DND-41 (cell line): ENCODE results near the gene GTPBP4.

Experiments used
- ATAC-seq: fragments of 200-7000 bp; cut with Tn5 transposase; 3 replicates; pipeline ENCODE4 v1.9.1; 2021; ENCODE audit warnings: low read depth; ENCODE audit not compliant: insufficient read depth
- DNase-seq: peaks from one replicate; pipeline ENCODE4 v3.0.0-alpha.2; 2020
- H2AFZ ChIP-seq: 2 replicates; pipeline ENCODE4 v1.6.0; 2012; ENCODE audit warnings: low read depth, low read length
- H3K27ac ChIP-seq: 2 replicates; pipeline ENCODE4 v1.5.1; 2012; ENCODE audit warnings: low read length, inconsistent platforms
- H3K27me3 ChIP-seq: fragments of 200-600 bp; sonication (generic); 2 replicates; pipeline ENCODE4 v1.6.0; 2012; ENCODE audit warnings: low read length, mild to moderate bottlenecking, inconsistent platforms; ENCODE audit not compliant: insufficient read depth, poor library complexity
- H3K36me3 ChIP-seq: 2 replicates; pipeline ENCODE4 v1.5.1; 2012; ENCODE audit warnings: low read length, inconsistent platforms; ENCODE audit not compliant: insufficient read depth
- H3K4me1 ChIP-seq: 2 replicates; pipeline ENCODE4 v1.5.1; 2012; ENCODE audit warnings: mild to moderate bottlenecking, low read length; ENCODE audit not compliant: insufficient read depth
- H3K4me2 ChIP-seq: 2 replicates; pipeline ENCODE4 v1.6.0; 2012; ENCODE audit warnings: mild to moderate bottlenecking, moderate library complexity, low read length, inconsistent platforms; ENCODE audit not compliant: insufficient read depth
- H3K4me3 ChIP-seq, 2 experiments: fragments of 200-600 bp in 1 of 2; shearing (Covaris generic) in 1 of 2; 2 replicates each; pipeline ENCODE4 v1.5.1; 2012 to 2016; ENCODE audit warnings: inconsistent platforms in 2 of 2, low read length in 2 of 2, mild to moderate bottlenecking in 2 of 2, low read depth in 1 of 2, moderate library complexity in 1 of 2
- H3K79me2 ChIP-seq: 2 replicates; pipeline ENCODE4 v1.6.0; 2012; ENCODE audit warnings: low read length, inconsistent platforms; ENCODE audit not compliant: insufficient read depth
- H3K9ac ChIP-seq: 2 replicates; pipeline ENCODE4 v1.6.0; 2012; ENCODE audit warnings: low read depth, mild to moderate bottlenecking, inconsistent platforms, low read length, moderate library complexity
- H3K9me3 ChIP-seq: 2 replicates; pipeline ENCODE4 v1.5.1; 2012; ENCODE audit warnings: low read length, moderate library complexity, mild to moderate bottlenecking, inconsistent platforms; ENCODE audit not compliant: insufficient read depth, severe bottlenecking
- H4K20me1 ChIP-seq: 2 replicates; pipeline ENCODE4 v1.6.0; 2012; ENCODE audit warnings: low read length; ENCODE audit not compliant: insufficient read depth
- CTCF ChIP-seq: IDR thresholded peaks from 2 replicates; pipeline ENCODE4 v1.5.1; 2012; ENCODE audit warnings: borderline replicate concordance, low read length, moderate library complexity, mild to moderate bottlenecking; ENCODE audit not compliant: poor library complexity, severe bottlenecking; ENCODE audit errors: extremely low read depth
- EZH2 ChIP-seq: IDR thresholded peaks from 3 replicates; pipeline ENCODE4 v1.6.1; 2012; ENCODE audit warnings: borderline replicate concordance, low read depth, mild to moderate bottlenecking, moderate library complexity, low read length, inconsistent platforms; ENCODE audit not compliant: severe bottlenecking

The GTPBP4 gene

GRCh38 chr10:1020460-1020859, 32.2 kb downstream of the GTPBP4 start:
- Histone ChIP-seq H3K36me3 (peaks cover 41% of the 10 kb centered on the region), H3K9me3 (no peaks in the 10 kb centered on the region), H3K79me2 (no peaks in the 10 kb centered on the region), H4K20me1 (no peaks in the 10 kb centered on the region), H3K27ac (no peak overlapping the region), H3K4me2 (no peak overlapping the region), H3K27me3 (no peaks in the 10 kb centered on the region), H3K4me3 (no peak overlapping the region), H3K9ac (no peak overlapping the region), H2AFZ (no peak overlapping the region), H3K4me1 (no peaks in the 10 kb centered on the region)
- DNase-seq: no peak
- TF ChIP-seq EZH2 (no peak), CTCF (no peak)
- peak; percentile 47; the same call in 1 of the 3 replicates for ATAC-seq

- Histone ChIP-seq H4K20me1 (no peaks in the 10 kb centered on the region), H3K27ac (no peak overlapping the region), H3K9ac (no peak overlapping the region), H3K4me2 (no peak overlapping the region), H3K4me1 (no peaks in the 10 kb centered on the region), H3K36me3 (peaks cover 36% of the 10 kb centered on the region), H3K4me3 (no peak overlapping the region), H3K27me3 (no peaks in the 10 kb centered on the region), H2AFZ (no peak overlapping the region), H3K79me2 (no peaks in the 10 kb centered on the region), H3K9me3 (no peaks in the 10 kb centered on the region)
- DNase-seq (no peak), ATAC-seq (0 out of 3 replicates have a peak, but pooled peaks have one; percentile 33)
- TF ChIP-seq EZH2 (no peak), CTCF (no peak)
Measured at GRCh38 chr10:1020958-1021357, 32.7 kb downstream of the GTPBP4 start.

GRCh38 chr10:1022413-1022812, 34.2 kb downstream of the GTPBP4 start:
- H3K4me3 ChIP-seq: no peak overlapping the region
- H2AFZ ChIP-seq: no peak overlapping the region
- H3K4me2 ChIP-seq: no peak overlapping the region
- peaks cover 22% of the 10 kb centered on the region for H3K36me3 ChIP-seq
- H3K9ac ChIP-seq: no peak overlapping the region
- no peaks in the 10 kb centered on the region for H4K20me1 ChIP-seq
- no peaks in the 10 kb centered on the region for H3K27me3 ChIP-seq
- H3K4me1 ChIP-seq: no peaks in the 10 kb centered on the region
- no peak overlapping the region for H3K27ac ChIP-seq
- TF ChIP-seq EZH2: no peak
- TF ChIP-seq CTCF: no peak
- no peak for DNase-seq
- no peaks in the 10 kb centered on the region for H3K79me2 ChIP-seq
- no peaks in the 10 kb centered on the region for H3K9me3 ChIP-seq
- no peak for ATAC-seq

- no peak for ATAC-seq
Measured at GRCh38 chr10:1024103-1024502, 35.9 kb downstream of the GTPBP4 start.

More at GRCh38 chr10:1024103-1024502, 35.9 kb downstream of the GTPBP4 start:
- TF ChIP-seq EZH2 (no peak), CTCF (no peak)
- Histone ChIP-seq H4K20me1 (no peaks in the 10 kb centered on the region), H3K4me1 (no peaks in the 10 kb centered on the region), H3K4me2 (no peak overlapping the region), H3K27me3 (no peaks in the 10 kb centered on the region), H3K79me2 (no peaks in the 10 kb centered on the region), H3K36me3 (peaks cover 11% of the 10 kb centered on the region), H3K9me3 (no peaks in the 10 kb centered on the region), H3K27ac (no peak overlapping the region), H3K4me3 (no peak overlapping the region), H2AFZ (no peak overlapping the region), H3K9ac (no peak overlapping the region)
- no peak for DNase-seq
